ENCODE results near the gene STK32C.

DNA sequence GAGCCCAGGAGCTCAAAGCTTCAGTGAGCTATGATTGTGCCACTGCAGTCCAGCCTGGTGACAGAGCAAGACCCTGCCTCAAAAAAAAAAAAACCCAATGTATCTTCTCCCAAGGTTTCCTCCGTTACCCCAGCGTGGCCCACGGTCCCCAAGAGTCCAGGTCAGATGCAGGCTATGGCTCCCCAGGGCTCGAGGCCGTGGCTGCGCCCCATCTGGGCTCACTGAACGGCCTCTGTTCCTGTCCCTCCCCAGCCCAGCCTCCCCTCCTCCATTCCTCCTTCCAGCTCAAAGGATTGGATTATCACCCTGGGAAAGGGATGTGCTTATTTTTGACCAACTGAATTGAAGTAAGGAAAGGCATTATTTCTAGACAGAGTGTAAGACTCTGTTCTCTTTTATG is 31.0 kb downstream of the STK32C start:
- TF ChIP-seq, protein P1, sequence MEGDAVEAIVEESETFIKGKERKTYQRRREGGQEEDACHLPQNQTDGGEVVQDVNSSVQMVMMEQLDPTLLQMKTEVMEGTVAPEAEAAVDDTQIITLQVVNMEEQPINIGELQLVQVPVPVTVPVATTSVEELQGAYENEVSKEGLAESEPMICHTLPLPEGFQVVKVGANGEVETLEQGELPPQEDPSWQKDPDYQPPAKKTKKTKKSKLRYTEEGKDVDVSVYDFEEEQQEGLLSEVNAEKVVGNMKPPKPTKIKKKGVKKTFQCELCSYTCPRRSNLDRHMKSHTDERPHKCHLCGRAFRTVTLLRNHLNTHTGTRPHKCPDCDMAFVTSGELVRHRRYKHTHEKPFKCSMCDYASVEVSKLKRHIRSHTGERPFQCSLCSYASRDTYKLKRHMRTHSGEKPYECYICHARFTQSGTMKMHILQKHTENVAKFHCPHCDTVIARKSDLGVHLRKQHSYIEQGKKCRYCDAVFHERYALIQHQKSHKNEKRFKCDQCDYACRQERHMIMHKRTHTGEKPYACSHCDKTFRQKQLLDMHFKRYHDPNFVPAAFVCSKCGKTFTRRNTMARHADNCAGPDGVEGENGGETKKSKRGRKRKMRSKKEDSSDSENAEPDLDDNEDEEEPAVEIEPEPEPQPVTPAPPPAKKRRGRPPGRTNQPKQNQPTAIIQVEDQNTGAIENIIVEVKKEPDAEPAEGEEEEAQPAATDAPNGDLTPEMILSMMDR (conservative IDR thresholded peaks at IDR 0.05; ENCODE audit: low read depth, low read length) = no peak
- no peak for TF ChIP-seq NFE2L2 (IDR thresholded peaks at IDR 0.05; ENCODE audit: low read depth, low read length)
- no peak for TF ChIP-seq POLR2A (IDR thresholded peaks at IDR 0.05; ENCODE audit: low read depth, low read length)
- no peak for TF ChIP-seq BHLHE40 (IDR thresholded peaks at IDR 0.05; ENCODE audit: low read depth, low read length)
- no peak for TF ChIP-seq SMC3 (IDR thresholded peaks at IDR 0.05; ENCODE audit: low read depth, low read length)
- TF ChIP-seq CEBPB (IDR thresholded peaks at IDR 0.05; ENCODE audit: low read depth, low read length) = no peak
- TF ChIP-seq, protein P2, sequence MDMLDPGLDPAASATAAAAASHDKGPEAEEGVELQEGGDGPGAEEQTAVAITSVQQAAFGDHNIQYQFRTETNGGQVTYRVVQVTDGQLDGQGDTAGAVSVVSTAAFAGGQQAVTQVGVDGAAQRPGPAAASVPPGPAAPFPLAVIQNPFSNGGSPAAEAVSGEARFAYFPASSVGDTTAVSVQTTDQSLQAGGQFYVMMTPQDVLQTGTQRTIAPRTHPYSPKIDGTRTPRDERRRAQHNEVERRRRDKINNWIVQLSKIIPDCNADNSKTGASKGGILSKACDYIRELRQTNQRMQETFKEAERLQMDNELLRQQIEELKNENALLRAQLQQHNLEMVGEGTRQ (IDR thresholded peaks at IDR 0.05; ENCODE audit: low read depth, low read length) = no peak
- TF ChIP-seq MAZ (IDR thresholded peaks at IDR 0.05; ENCODE audit: borderline replicate concordance, low read depth, low read length) = no peak
- TF ChIP-seq MAFK (IDR thresholded peaks at IDR 0.05; ENCODE audit: low read depth, low read length) = no peak
- no peak for TF ChIP-seq FOS (IDR thresholded peaks at IDR 0.05; ENCODE audit: low read depth, low read length)
- no peak for TF ChIP-seq RFX5 (IDR thresholded peaks at IDR 0.05; ENCODE audit: low read depth, low read length)
- no peak for TF ChIP-seq MXI1 (IDR thresholded peaks at IDR 0.05; ENCODE audit: borderline replicate concordance, low read depth, low read length)
